ENCODE measurements around the gene LARP4.
"Not testable (repeated sequence)": the region's sequence is repeated elsewhere in the genome, so short reads cannot be mapped to it uniquely, and the experiment has no call there.

Gene LARP4

GRCh38 chr12:50401500-50402081, 906 bp downstream of the LARP4 start:
- DNase-seq, result peak in 14 of 56 donors; percentile 1 to 46 (median 11)

DNA sequence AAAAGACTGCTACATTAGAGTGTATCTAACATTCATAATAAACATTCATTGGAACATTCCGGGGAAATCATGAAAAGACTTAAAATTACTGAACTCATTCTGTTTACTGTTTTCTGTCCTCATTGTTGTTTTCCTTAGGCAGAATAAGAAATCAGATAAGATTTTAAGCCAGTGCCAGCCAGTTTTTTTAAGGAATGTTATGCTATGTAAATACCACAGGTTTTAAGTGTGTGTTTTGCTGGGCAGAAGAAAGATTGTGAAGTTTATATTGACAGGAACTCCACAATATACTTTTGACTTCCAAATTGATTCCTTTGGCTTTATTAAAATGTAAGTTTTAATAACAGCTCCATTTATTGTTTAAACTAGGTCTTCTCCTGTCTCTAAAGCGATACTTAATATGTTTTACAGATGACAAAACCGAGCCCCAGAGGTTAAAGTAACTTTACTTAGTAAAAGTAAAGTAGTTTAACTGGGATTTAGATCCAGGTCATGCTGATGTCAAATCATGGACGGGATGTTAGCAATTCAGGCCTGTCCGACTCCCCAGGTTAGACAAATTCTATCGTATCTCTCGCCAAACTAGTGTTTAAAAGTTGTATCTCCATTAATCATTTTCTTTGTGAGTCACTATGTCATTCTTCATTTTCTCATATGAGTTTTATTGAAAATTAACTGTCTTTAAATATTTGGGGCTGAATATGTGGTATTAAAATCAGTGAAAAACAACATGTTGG, 1.7 kb downstream of the LARP4 start:
- DNase-seq, result no peak

- no peak for DNase-seq
These were observed 2.3 kb downstream of the LARP4 start for GRCh38 chr12:50403001-50403440.

GRCh38 chr12:50404307-50404706, 3.6 kb downstream of the LARP4 start:
- DNase-seq, result no peak

- no peak for DNase-seq
These were observed 10.5 kb downstream of the LARP4 start for GRCh38 chr12:50411051-50411660.

DNA sequence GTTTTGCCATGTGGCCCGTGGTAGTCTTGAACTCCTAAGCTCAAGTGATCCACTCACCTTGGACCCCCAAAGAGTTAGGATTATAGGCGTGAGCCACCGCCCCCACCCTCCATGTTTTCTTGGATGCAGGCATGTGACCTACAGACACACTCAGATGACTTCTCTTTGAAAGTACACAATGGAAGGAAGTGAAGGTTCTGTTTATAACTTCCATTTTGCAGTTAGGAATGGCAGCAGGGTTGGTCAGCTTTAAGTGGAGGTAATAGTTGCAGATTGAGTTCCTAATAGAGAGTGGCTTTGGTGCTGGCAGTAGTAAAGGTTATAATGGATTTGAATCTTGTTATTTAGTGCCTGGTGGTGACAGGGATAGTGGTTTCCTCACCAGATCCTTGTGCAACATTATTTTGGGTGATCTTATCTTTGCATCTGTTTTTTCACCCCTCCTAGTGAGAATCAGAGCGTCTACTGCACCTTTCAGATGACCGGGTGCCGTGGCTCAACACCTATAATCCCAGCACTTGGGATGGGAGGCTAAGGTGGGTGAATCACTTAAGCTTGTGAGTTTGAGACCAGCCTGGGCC, 15.3 kb downstream of the LARP4 start:
- no peak for DNase-seq

GRCh38 chr12:50419112-50419909, 18.6 kb downstream of the LARP4 start:
- no peak for DNase-seq

DNA sequence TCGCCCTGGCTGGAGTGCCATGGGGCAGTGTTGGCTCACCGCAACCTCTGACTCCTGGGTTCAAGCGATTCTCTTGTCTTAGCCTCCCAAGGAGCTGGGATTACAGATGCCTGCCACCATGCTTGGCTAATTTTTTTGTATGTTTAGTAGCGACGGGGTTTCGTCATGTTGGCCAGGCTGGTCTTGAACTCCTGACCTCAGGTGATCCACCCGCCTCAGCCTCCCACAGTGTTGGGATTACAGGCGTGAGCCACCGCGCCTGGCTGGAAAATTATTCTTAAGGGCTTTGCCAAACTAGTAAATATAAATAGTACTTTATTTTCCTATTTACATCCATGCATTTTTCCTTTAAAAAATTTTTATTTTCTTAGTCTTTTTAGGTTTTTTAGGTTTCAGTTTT, 22.2 kb downstream of the LARP4 start:
- DNase-seq, result not testable (repeated sequence)

DNA sequence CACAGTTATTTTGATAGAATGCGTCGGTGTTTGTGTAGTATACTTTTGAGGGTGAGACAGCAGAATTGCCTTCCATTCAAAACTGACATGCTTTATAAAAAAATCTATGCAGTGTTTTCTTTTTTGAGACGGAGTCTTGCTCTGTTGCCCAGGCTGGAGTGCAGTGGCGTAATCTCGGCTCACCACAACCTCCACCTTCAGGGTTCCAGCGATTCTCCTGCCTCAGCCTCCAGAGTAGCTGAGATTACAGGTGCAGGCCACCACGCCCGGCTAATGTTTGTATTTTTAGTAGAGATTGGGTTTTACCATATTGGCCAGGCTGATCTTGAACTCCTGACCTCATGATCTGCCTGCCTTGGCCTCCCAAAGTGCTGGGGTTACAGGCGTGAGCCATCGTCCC, 22.7 kb downstream of the LARP4 start:
- not testable (repeated sequence) for DNase-seq

DNA sequence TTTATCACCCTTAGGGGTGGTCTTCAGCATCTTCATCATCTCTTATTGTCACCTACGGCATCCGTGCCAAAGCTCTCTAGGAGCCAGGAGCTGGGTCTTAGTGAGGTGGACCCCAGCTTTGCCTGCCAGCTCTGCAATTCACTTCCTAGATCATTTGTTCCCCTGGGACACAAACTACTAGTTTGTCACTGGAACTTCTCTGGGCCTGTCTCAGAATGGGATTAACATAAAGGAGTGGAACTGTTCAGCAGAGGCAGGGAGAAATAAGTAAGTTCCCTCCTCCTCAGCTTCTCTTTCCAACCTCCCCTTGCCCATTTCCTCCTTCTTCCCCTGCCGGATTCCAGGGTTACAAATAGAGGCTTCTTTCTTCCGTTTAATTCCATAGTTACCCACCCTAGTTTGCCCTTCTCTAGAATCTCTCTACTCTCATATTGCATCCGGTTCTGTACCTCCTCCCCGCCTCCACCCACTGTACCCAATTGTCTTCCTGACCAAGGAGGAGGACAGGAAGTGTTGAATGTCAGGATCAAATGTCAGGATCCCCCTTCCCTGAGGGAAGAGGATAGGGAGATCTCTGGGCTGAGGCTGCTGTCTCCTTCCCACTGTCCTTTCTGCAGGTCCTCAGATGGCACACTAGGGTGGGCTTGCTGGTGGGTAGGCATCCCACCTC, 25.0 kb downstream of the LARP4 start:
- DNase-seq, result no peak

- DNase-seq, result not testable (repeated sequence)
These were observed 31.0 kb downstream of the LARP4 start for GRCh38 chr12:50431656-50432055.

GRCh38 chr12:50440288-50440687, 39.6 kb downstream of the LARP4 start:
- DNase-seq, result no peak

DNA sequence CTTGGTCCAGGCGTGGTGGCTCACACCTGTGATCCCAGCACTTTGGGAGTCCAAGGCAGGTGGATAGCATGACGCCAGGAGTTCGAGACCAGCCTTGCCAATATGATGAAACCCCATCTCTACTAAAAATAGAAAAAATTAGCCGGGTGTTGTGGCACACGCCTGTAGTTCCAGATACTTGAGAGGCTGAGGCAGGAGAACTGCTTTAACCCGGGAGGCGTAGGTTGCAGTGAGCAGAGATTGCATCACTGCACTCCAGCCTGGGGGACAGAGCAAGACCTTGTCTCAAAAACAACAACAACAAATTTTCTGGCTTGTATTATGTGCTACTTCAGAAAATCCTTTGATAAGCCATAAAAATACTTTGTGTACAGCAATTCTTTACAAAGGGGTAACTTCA, 41.1 kb downstream of the LARP4 start:
- no peak for DNase-seq

DNA sequence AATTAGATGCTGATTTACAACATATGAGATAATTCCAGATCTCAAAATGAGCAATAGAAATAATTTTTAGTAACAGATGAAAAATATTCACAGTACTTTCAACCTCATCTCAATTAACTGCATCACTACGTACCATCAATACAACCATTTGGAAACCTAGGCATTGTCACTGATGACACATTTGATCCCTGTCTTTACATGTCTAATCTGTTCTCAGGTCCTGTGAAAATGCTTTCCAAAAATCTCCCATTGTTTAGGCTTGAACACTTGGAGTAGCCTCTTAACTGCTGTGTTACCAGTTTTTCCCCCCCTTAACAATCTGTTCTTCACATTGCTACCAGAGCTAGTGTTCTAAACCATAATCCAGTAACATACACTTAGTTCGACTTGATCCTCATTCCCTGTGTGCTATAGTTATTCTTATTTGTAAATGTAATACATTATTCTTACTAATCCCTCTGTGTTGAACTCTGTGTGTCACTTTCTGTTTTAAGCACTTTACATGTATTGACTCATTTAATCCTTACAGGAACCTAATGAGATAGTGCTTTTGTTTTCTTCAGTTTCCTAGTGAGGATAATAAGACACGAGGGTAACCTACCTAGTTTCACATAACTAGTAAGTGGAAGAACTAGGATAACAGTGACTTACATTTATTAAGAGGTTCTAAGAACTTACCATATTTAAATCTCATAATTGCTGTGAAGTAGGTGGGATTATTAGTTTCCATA, 41.7 kb downstream of the LARP4 start:
- no peak for DNase-seq

- not testable (repeated sequence) for DNase-seq
These were observed 49.0 kb downstream of the LARP4 start for GRCh38 chr12:50449671-50450070.

DNA sequence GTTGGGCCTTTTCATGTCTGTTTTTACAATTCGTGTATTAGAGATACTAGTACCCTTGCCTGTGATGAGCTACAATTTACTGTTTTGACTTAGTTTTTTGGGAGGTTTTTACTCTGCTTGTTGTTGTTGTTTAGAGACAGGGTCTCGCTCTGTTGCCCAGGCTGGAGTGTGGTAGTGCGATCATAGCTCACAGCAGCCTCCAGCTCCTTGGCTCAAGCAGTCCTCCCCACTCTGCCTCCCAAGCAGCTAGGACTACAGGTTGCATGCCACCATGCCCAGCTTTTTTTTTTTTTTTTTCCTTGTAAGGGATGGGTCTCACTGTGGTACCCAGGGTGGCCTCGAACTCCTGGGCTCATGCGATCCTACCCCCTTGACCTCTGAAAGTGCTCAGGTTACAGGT, 52.1 kb downstream of the LARP4 start:
- no peak for DNase-seq

GRCh38 chr12:50453872-50454271, 53.2 kb downstream of the LARP4 start:
- DNase-seq, result no peak

DNA sequence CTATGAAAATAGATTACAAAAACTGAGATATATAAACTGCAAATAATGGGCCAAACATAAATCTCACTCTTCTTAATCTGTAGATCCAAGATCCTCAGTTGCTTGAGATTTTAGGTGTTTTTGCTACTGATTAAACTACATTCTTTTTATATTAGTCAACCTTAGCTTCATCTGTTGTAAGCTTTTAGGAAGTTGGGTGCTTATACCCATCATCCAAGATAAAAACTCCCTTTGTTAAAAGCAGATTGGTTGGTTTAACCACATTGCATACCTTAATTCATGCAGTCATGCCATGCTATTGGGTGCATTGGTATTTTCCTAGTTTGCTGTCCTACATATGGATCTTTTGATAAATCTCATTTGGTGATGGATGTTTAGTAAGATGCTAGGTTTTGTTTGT, 57.9 kb downstream of the LARP4 start:
- DNase-seq, result no peak

DNA sequence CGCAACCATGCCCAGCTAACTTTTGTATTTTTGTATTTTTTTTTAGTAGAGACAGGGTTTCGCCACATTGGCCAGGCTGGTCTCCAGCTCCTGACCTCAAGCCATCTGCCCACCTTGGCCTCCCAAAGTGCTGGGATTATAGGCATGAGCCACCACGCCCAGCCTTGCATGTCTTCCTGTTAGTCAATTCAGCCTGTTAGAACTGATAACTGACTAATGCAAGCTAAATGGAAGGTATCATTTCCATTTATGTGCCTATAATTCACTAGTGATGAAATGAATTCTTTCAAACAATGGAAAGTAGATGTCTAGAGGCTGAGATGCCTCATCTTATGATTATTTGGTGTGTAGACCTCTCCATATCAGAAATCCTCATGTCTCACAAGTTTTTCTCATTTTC, 66.8 kb downstream of the LARP4 start:
- no peak for DNase-seq

DNA sequence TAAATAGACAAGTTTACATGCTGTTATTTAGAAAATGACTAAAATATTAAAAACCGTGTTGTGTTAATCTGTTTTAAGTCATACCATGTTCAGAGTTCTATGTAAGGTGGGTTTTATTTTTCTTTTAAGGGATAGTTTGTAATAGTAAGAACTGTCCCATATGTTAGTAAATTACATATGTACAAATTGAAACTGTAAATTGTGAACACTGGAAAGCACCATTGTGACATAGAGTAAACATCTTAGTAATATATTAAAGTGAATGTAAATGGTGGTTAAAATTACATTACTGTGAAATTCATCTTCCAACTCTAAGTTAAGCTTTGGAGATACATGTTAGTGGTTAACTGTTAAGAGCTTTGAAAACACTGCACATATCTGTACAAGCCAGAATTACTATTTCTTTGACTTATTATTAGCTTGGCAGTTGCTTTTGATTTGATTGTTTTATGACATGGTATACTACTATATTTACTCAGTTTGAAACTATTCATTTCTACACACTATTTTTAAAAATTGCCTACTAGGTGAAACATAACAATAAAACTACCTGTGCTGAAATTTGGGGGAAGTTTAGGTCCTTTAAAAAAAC, 76.7 kb downstream of the LARP4 start:
- no peak for DNase-seq
